Activated naive CD4-positive, alpha-beta T cell treated with anti-CD3 and anti-CD28 coated beads for 36 hours (primary cell): ENCODE results near the gene FGD1. TPM values are rescaled to one million over a fixed set of nuclear protein-coding genes. Genes with fewer than 3 reads are reported as not detected.

Experiments
- CTCF ChIA-PET: fragments of 350-600 bp; sonication (Branson Sonifier 250); formaldehyde crosslinking; loops from one replicate; lab custom pipeline; 2021; ENCODE audit warnings: antibody characterized with exemption; lab: Charles Lee
- DNase-seq: peaks from one replicate; pipeline ENCODE4 v3.0.0-alpha.2; 2020
- H3K27ac Mint-ChIP-seq: one replicate; pipeline ENCODE4 v1.8.0; 2021; ENCODE audit warnings: mild to moderate bottlenecking, mixed read lengths
- H3K27me3 Mint-ChIP-seq: one replicate; pipeline ENCODE4 v1.8.0; 2021; ENCODE audit warnings: low read depth, mixed read lengths
- H3K36me3 Mint-ChIP-seq: one replicate; pipeline ENCODE4 v1.8.0; 2021; ENCODE audit warnings: low read depth, mixed read lengths
- H3K4me1 Mint-ChIP-seq: one replicate; pipeline ENCODE4 v1.8.0; 2021; ENCODE audit warnings: low read depth, mixed read lengths
- H3K4me3 Mint-ChIP-seq: one replicate; pipeline ENCODE4 v1.8.0; 2021; ENCODE audit warnings: mild to moderate bottlenecking, moderate library complexity, mixed read lengths
- H3K9me3 Mint-ChIP-seq: one replicate; pipeline ENCODE4 v1.8.0; 2021; ENCODE audit warnings: mixed read lengths
- intact Hi-C: fragments of 100-400 bp; cut with micrococcal nuclease; formaldehyde crosslinking; loops from one replicate; pipeline ENCODE4 v1.15.1; 2023
- total RNA-seq, 2 experiments: library from RNA; stranded (reverse); gene quantifications; one replicate each; pipeline ENCODE4 v1.2.3, GENCODE V29; 2021

FGD1 gene
- total RNA-seq, 2 experiments from 2014 or later = 0.30 to 0.38 TPM

GRCh38 chrX:54416965-54417364 lies 79.1 kb downstream of the FGD1 start:
- Mint-ChIP-seq H3K36me3 (no peaks in the 10 kb centered on the region), H3K9me3 (no peaks in the 10 kb centered on the region), H3K4me3 (no peak overlapping the region), H3K4me1 (peaks cover 3% of the 10 kb centered on the region), H3K27ac (no peak overlapping the region), H3K27me3 (peaks cover 7% of the 10 kb centered on the region)
- CTCF ChIA-PET = no interaction called here
- no peak for DNase-seq
- intact Hi-C loops = no loop called here

DNA sequence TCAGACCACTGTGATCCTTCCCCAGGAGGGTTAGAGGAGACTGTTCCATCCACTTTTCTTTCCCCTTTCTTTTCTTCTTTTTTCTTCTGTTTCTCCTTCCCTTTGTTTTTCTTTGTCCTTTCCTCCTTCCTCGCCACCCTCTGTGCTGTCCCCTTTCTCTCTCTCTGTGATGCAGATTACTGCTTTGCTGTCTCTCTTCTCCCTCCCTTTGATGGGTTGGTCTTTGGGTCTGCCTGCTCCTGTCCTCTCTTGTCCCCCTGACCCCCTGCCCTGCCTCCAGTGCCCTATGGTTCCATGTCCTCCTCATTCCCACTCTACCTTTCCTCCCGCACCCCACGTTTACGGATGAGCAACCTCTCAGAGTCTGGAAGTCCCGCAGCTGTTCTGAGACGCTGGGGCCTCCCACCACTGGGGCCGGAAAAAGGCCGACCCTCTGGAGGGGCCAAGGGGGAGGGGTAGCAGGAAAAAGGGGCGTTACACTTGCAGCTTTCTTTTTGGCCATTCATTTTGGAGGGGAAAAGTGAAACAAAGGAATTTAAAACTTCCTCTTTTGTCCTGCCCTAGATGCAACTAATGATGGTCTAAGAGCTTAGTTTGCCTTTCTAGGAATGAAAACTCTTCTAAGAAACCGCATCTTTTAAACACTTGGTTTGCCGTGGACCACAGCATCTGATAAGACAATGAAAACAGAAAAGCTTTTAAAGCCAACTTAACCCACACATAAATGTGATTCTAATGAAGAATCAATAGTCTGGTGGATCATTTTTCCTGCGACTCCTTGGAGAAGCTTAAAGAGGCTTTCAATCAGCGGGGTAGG lies 80.3 kb downstream of the FGD1 start:
- CTCF ChIA-PET = no interaction called here
- peaks cover 3% of the 10 kb centered on the region for H3K4me1 Mint-ChIP-seq
- H3K36me3 Mint-ChIP-seq = no peaks in the 10 kb centered on the region
- H3K9me3 Mint-ChIP-seq = no peaks in the 10 kb centered on the region
- H3K4me3 Mint-ChIP-seq = no peak overlapping the region
- peaks cover 7% of the 10 kb centered on the region for H3K27me3 Mint-ChIP-seq
- intact Hi-C loops = no loop called here
- no peak overlapping the region for H3K27ac Mint-ChIP-seq
- no peak for DNase-seq

- DNase-seq = no peak
- no peaks in the 10 kb centered on the region for H3K9me3 Mint-ChIP-seq
- CTCF ChIA-PET = no interaction called here
- H3K4me1 Mint-ChIP-seq = peaks cover 9% of the 10 kb centered on the region
- H3K27me3 Mint-ChIP-seq = peaks cover 7% of the 10 kb centered on the region
- no peak overlapping the region for H3K27ac Mint-ChIP-seq
- no peaks in the 10 kb centered on the region for H3K36me3 Mint-ChIP-seq
- no peak overlapping the region for H3K4me3 Mint-ChIP-seq
- intact Hi-C loops = no loop called here
These were observed 82.3 kb downstream of the FGD1 start for GRCh38 chrX:54413753-54414152.

- Mint-ChIP-seq H3K4me3 (no peak overlapping the region), H3K36me3 (no peaks in the 10 kb centered on the region), H3K27me3 (peaks cover 5% of the 10 kb centered on the region), H3K27ac (no peak overlapping the region), H3K4me1 (peaks cover 11% of the 10 kb centered on the region), H3K9me3 (no peaks in the 10 kb centered on the region)
- intact Hi-C loops = no loop called here
- DNase-seq = no peak
- CTCF ChIA-PET = no interaction called here
These were observed 84.3 kb downstream of the FGD1 start for GRCh38 chrX:54411732-54412131.

DNA sequence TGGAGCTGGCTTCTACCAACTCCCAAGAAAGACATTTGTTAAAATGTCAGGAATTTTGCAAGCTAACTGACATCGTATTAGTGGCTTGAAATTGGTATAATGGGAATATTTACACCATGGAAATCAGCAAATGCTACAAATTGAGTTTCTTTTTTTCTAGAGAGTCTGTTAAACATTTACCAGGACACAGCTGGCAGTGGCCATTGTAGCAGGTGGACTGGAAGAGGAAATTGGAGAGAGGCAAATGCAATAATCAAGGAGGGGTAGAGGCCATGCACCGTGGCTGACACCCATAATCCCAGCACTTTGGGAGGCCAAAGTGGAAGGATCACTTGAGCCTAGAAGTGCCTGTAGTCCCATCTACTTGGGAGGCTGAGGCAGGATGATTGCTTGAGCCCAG lies 88.8 kb downstream of the FGD1 start:
- Mint-ChIP-seq H3K4me3 (no peak overlapping the region), H3K27ac (no peak overlapping the region), H3K27me3 (no peaks in the 10 kb centered on the region), H3K4me1 (peaks cover 8% of the 10 kb centered on the region), H3K9me3 (no peaks in the 10 kb centered on the region), H3K36me3 (no peaks in the 10 kb centered on the region)
- intact Hi-C loops = no loop called here
- DNase-seq = no peak
- CTCF ChIA-PET = no interaction called here

GRCh38 chrX:54397113-54397512 lies 98.9 kb downstream of the FGD1 start:
- DNase-seq = no peak
- CTCF ChIA-PET = no interaction called here
- Mint-ChIP-seq H3K9me3 (peaks cover 1% of the 10 kb centered on the region), H3K27me3 (no peaks in the 10 kb centered on the region), H3K36me3 (no peaks in the 10 kb centered on the region), H3K27ac (no peak overlapping the region), H3K4me1 (no peaks in the 10 kb centered on the region), H3K4me3 (no peak overlapping the region)
- intact Hi-C loops = no loop called here

Other genes starting within 250 kb of the FGD1 start
- under 1 TPM; 0.25 to 0.60 TPM for gene WNK3, start 138.2 kb downstream of the FGD1 start, total RNA-seq
- 10 to 100 TPM; 24.4 to 26.1 TPM for gene TSR2, start 55.8 kb downstream of the FGD1 start, total RNA-seq
- 10 to 100 TPM; 47.6 to 47.9 TPM for gene GNL3L, start 34.0 kb upstream of the FGD1 start, total RNA-seq